Activated CD8-positive, alpha-beta memory T cell treated with anti-CD3 and anti-CD28 coated beads, Interleukin-2, amount 50 U/mL, for 24 hours (primary cell): ENCODE measurements around the gene TENM4.

Experiments
- DNase-seq: peaks from one replicate; pipeline ENCODE4 v3.0.0-alpha.2; 2020; ENCODE audit errors: extremely low read depth

TENM4 gene

DNA sequence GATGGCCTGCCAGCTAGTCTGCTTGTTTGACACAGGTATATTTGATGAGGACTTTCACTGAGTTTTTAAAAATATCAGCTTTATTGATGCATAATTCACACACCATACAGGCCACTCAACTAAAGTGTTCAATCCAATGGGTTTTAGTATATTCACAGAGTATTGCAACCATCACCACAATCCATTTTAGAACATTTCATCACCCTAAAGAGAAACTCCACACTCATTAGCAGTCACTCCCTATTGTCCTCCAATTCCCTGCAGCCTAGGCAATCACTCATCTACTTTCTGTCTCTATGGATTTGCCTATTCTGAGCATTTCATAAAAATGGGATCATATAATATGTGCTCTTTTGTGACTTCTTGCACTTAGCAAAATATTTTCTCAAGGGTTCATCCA lies 468.2 kb downstream of the TENM4 start:
- DNase-seq, result no peak

DNA sequence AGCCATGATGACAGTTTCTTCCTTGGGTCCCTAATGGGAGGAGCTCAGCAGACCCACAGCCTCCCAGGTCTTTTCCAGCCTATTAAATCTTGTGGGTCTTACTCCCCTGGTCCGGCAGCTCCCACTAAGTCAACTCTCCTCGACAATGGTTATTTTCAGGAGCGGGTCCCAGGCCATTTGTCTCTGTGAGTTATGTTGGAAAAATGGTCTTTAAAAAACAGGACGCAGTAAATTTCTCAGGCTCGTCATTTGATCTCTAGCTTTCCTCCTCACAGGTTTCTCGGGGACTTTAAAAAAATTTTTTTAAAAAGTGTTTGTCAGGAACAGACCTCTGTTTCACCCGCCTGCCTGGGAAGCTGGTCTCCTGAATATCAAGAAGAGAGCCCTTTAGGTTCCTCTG lies 468.7 kb downstream of the TENM4 start:
- DNase-seq, result no peak

DNA sequence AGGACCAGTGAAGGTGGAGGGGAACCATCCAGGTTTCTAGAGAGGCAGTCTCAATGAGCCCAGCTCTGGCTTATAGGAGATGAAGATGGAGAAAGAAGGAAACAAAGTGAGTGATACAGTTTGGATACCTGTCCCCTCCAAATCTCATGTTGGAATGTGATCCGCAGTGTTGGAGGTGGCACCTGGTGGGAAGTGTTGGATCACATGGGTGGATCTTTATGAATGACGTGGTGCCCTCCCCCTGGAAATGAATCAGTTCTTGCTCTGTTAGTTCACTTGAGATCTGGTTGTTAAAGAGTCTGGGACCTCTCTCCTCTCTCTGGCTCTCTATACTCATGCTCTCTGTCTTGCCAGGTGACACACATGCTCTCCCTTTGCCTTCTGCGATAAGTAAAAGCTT lies 473.0 kb downstream of the TENM4 start:
- no peak for DNase-seq

DNA sequence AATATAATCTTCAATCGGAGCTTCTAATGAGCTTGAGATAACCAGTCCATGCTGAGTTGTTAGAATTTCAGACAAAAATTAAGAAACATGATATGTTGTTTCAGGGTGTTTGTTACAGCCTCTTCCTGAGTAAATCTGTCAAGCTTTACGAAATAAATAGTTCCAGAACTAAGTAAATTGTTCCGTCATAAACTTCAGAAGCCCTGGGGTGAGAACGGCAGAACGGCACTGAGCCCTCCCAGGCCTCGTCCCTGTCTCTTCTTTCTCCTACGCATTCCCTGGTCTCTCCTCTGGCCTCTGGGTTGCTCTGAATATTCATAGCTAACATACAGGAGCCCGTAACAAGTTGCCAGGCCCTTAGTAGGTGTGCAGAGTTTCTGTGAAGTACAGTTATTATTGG lies 475.4 kb downstream of the TENM4 start:
- no peak for DNase-seq

DNA sequence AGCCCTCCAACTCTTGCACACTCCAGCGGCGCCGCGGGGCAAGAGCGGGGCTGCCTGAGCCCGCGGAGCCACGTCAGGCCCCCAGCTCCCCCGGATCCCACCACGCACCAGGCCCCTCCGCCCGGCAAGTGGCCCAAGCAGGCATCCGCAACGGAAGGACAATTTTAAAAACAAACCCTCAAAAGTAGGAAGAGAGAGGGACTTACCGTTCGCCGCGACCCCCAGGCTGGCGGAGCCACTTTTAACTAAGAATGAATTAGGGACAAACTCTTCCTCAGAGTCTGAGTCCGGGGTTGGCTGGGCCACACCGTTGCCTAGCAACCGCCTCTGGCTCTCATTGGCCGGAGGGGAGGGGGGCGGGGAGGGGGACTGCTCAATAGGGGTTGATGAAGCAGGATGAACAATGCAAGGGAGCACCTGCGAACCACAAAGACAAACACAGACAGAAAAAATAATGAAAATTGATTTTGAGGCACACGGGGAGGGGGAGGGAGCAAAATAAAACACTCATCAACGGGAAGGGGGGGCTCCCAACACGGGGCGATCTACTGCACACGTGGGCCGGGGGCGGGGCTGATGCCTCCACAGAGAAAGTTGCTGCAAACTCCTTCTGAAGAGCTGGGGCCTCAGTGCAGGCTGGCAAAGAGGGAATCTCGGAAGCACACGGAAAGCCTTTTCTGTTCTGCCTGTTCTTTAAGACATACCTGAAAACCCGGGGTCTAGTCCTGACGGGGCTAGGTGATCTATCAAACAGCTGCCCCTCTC lies 478.7 kb downstream of the TENM4 start:
- no peak for DNase-seq

DNA sequence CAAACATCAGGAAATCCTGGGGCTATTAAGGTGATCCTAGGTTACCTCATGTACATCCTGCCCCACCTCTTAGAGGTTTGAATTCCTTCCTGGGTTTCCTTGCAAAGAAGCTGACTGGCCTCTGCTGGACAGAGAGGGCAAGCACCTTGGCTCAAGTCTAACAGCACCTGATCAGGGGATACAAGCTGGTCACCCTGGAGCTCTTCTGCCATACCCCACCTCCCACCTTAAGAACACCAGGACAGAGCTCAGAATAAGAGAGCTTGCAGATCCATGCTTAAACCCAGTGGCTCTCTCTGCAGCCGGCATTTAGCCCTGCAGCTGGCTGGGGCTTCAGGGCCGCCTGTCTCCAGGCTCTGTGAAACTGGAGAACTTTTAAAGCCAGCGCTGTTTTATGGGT lies 479.6 kb downstream of the TENM4 start:
- no peak for DNase-seq

DNA sequence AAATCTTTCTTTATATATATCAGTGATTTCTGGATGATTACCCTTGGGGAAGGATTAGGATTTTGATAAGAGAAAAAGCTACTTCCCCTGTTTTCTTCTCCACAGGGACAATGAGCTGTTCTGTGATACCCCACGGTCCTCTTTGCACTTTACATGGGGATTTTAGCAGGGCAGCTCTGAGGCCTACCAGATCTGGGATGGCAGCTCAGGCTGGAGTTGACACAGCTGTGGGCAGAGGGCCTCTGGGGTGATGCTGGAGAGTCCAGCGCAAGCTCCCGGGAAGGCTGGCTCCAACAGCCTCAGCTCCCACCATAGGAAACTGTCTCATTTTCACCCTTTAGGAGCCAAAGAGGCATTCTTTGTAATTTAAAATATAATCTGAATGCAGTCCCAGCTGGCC lies 482.4 kb downstream of the TENM4 start:
- DNase-seq, result no peak

DNA sequence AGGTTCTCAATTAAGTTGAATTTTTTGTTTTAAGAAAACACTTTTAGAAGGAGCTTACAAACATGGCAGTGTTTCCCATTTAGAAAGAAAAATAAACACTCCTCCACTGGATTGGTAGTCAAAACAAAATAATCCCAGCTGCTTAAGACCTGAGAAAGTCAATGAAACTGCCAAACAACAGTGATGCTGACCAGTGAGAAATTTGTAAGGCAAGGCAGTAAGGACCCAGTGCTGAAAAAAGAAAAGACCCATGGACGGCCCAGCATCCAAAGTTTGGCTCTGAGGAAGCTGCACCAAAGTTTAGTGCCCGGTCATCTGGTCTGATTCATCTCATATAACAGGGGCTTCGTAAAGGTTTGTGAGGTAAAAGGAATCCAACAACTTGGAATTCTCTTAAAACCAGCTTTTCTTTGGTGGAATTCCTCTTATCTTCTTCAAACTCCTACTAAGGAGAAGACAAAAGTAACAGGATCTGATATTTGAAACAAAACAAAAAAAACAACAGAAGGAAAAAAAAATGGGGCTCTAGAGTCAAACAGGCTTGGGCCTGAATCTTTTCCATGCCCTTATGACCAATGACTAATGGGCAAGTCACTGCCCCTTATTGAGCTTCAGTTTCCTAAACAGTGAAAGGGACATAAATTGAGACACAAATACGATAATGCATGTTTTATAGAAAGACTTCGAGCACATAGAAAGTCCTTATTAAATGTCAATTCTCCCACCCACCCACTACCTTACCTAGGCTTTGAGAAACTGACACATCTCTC lies 483.2 kb downstream of the TENM4 start:
- DNase-seq, result no peak

DNA sequence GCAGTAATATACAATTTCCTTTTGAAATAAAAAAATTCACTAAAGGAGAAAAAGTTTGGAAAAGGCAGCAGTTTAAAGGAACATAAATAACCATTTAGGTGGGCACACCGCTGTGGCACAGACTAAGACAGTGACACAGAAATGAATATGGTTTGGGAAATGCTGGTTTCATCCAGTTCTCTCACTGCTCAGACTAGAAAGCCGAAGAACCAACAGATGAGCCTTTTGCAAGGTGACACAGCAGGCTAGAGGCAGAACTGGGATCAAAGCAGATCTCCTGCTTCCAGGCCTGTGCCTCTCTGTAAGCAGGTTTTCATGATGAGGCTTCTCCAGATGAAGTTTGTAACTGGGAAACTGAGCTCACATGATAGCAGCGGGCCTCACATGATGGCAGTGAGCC lies 486.1 kb downstream of the TENM4 start:
- no peak for DNase-seq

DNA sequence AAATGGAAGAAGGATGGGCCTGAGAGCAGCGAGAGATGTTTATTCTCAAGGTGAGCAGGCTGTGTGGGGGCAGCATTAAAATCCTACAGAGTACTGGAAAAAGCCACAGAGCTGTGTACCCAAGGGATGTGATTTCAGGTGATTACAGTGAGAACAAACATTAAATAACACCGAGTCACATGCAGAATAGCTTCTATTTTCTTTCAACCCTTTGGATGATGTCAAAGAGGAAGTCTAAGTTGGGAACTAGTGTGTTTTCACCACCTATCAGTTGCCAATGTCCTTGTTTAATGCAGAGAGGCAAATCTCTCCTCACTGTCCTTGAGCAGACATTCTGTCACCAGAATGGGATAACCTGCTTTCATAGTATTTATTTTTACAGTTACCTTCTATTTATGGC lies 486.6 kb downstream of the TENM4 start:
- no peak for DNase-seq

DNA sequence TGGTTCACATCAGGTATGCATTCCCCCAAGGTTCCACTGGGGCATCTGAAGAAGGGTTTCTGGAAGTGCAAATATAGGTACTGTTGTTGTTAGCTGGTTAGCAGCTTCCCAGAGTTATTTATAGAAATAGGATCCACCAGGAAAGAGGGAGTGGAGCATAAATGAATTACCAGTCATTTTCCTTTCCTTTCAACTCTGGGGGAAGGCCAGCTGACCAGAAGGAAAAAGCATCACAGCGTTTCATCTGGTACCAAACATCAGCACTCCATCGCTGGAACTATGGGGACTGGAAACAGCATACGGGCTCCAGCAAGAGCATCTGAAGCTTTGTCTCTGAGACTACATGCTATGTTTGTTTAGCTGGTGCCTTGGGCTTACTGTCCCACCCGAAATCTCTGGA lies 487.9 kb downstream of the TENM4 start:
- DNase-seq, result no peak

DNA sequence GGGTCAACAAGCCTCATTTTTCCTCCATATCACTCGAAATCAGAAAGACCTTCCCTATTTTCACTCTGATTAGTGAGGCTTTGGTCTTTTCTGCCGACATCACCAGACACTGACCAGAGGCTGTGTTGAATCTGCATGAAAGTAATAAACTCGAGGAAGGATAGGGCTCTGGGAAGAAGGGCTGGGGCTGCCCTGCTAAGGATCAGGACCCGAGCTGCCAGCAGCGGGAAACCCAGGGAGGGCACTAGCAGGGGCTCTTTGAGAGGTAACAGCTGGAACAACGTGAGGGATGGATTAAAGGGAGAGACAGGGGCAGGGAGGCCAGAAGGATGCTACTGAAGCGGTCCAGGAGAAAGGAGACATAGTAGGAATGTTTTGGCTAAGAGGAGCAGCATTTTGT lies 488.7 kb downstream of the TENM4 start:
- no peak for DNase-seq

DNA sequence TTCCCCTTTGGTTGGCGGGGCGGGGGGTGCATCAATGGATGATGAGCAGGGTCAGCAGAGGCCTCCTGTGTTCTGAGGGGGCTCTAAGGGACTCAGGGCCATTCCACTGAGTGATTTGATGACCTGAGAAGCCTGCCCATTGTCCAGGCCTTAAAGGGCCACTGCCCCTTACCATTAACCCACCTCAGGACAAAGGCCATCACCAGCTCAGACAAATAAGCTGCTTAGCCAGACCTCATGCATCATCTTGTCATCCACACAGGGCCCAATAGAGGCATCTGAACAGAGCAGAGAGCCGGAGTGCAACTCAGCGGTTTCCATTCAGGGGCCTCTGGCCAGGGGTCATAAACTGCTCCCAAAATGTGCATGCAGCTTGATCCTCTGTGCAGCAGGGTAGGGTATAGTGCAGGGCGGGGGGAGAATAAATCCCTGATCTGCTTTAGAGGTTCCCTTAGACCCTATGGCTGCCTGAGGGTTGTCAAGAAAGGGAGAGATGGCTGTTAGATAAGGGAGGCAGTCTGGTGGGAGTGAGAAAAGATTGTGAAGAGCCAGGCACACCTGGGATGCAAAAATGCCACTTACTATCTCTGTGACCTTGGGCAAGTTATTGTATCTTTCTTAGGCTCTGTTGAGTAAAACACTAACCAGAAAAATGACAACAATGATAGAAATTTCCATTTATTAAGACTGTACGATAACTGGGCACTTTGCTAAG lies 490.7 kb downstream of the TENM4 start:
- DNase-seq, result no peak

DNA sequence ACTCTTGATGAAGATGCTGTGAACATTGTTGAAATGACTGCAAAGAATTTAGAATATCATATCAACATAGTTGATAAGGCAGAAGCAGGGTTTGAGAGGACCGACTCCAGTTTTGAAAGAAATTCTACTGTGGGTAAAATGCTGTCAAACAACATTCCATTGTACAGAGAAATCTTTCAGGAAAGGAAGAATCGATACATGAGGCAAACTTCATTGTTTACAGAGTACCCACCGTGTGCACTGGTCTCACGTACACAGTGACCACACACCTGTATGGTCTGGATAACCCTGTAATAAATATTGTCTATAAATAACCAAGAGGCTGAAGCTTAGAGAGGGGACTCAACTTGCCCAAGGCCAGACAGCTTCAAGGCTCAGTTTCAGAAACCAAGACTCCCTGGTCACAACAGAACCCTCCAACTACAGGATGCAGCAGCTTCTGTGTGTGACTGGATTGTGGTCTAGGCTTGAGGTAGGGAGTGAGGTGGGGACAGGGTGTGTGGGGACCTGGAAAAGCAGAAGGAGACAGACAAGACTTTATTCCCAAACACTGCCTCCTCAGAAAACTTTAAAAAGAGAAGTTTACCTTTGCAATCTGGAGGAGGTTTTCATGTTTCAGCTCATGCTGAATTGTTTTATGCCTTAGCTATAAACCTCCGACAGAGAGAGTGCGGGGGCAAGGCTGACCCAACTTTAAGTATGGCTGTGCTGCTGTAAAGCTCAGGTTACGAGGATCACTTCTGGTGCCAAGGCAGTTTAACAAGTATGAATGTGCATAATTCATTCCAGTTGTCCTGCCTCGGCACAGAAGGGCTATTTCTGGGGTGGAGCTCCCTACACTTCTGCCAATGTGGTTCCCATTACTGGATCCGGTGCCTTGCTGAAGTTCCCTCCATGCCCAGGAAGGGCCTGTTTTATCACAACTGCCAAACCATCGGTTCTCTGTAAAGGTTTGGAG lies 493.6 kb downstream of the TENM4 start:
- no peak for DNase-seq

DNA sequence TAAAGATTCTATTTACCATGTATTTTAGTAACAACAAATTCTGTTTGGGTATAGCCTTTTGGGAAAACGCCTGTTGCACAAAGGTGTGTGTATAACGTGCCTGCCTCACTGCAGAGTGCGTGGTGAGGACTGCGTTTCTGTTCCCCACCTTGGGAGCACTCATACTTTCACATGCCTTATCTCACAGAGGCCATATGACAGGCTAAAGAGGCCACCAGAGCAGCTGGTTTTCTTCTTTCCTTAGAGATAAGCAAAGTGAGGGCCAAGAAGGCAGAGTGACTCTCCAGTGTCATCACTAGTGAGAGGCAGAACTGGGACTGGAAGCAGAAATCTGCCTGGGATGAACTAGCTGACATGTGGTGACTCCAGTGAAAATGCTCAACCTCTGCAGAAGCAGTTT lies 497.0 kb downstream of the TENM4 start:
- no peak for DNase-seq

DNA sequence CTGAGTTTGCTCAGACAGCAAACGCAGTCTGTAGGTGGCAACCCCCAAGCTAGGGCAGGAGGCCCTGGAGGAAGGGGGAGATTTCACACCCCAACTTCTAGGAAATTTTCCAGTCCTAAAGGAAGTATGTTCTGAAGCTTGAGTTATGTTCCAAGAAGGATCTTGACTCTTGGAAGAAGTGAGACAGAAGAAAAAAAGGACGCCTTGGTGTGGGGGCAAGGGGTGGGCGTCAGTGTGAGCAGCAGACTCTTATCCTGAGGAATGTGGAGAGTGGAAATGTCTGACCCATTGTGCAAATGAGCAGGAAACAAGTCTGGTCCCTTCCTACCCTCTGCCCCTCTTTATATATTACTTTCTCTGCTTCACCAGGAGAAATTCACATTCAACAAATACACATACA lies 497.7 kb downstream of the TENM4 start:
- DNase-seq, result no peak

DNA sequence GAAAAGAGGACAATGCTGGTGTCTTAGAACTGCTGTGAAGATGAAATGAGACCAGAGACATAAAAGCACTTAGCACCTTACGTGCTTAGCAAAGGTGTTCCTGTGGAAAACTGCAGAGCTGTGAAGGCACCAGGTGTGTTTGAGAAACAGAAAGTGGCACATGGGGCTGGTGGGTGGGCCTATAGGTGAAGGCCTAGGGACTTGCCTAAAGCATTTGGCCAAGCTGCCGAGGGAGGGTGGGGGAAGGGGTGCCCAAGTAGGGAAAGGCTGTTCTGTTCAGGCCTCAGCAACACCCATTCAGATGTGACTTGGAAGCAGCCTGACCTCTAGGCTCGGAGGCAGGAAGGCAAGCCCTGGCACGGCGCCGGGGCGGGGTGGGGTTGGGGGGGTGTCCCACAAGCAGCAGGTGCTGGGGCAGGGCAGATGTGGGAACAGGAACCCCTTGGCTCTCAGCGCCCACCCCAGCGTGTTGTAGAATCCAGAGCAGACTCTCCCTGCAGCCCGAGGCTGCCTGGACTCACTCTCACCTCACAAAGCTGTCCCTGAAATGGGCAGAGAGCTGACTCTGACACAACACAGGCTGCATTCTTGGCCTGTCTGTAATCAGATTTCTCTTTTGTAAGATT lies 499.5 kb downstream of the TENM4 start:
- no peak for DNase-seq

DNA sequence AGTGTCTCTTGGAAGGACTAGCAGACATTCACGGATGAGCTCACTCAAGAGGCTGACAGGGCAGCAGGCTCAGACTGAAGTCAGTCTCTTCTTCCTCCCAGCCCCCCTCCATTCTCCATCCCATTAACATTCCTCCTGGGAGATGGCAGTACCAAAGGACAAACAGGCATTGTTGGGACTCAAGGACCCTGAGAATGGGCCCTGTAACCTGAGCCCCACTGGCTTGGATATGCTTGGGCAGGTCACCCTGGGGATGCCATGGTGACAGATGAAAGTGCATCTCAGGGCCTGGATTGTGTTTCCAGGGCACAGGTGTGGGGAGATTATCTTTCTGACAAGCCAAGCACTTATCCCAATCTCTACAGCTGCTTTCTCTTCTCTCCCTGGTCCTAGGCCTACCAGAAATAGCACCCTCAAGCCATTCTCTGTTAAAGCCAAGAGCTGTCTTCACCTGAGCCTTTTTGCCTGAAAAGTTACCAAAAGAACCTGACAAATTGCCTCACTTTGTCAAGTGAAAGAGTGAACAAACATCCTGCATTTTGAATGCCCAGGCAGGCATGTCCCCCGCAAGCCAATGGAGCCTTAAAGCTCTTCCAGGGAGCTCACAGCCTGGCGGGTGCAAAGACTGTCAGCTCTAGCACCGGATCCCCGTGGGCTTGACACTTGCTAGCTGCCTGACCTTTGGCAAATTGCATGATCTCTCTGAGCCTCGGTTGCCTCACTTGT lies 500.2 kb downstream of the TENM4 start:
- no peak for DNase-seq

DNA sequence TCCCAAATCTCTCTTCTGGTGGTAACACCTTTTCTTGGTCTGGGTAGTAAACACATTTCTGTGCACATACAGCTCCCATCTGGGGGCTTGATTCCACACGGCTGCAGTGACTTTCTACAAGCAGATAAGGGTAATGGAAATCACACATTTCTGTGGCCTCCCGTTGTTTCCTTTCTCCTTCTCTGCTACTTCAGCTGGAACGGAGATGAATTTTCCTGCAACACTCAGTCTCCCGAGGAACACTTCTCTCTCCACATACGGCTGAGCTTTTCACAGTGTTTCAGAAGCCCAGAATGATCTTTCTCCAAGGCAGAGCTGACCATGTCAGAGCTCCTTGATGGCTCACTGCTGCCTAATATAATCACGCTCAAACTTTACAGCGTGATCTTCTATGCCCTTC lies 501.9 kb downstream of the TENM4 start:
- DNase-seq, result no peak

DNA sequence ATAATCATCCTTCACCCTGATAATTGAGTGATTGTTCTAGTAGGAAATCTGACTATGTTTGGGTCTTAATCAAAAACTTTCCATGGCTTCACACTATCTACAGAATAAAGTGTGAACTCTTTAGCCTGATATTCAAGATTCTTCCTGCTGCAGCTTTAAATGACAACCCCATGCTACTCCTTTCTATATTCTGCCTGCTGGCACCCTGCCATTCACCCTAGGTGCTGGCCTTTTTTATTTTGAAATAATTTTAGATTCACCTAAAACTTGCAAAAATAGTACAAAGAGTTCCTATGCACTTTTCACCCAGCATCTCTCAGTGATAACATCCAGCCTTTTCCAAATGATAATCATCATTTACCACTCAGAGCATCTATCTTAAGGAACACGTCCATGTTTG lies 502.8 kb downstream of the TENM4 start:
- DNase-seq, result no peak
